Measurements from ENCODE around the gene TSPAN9. TPM values are rescaled to one million over a fixed set of nuclear protein-coding genes. Genes with fewer than 3 reads are reported as not detected.

TSPAN9 gene
- total RNA-seq, 1 donor from 2014 or later, result 30.4 TPM

DNA sequence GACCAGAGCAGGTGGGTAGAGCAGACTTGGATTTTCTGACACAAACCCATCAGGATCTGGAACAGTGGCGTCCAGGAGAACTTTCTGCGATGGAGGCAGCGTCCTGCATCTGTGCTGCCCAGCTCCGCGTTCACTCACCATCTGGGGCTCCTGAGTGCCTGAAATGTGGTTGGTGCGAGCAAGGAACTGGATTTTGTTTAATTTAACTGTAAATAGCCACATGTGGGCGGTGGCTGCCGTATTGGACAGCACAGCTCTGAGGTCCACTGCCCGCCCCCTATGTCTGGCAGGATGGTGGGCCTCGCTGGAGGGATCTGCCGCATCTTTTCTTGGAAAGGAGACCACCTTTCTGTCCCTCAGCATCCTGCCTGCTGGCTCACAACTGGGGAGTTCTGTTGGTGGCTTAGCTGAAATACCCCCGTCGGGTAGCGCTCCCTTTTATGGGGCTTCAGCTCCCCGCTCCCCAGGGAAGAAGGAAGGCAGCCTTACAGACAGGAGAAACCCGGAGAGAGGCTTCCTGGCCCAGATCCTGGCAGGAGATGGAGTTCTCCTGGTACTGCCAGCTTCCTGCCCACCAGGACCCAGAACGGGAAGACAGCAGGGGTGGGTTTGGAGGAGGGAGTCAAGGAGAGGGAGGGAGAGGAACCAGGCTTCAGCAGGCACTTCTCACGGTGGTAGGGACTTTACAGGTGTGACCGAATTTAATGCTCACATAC, 228.9 kb downstream of the TSPAN9 start:
- TF ChIP-seq, protein P1, sequence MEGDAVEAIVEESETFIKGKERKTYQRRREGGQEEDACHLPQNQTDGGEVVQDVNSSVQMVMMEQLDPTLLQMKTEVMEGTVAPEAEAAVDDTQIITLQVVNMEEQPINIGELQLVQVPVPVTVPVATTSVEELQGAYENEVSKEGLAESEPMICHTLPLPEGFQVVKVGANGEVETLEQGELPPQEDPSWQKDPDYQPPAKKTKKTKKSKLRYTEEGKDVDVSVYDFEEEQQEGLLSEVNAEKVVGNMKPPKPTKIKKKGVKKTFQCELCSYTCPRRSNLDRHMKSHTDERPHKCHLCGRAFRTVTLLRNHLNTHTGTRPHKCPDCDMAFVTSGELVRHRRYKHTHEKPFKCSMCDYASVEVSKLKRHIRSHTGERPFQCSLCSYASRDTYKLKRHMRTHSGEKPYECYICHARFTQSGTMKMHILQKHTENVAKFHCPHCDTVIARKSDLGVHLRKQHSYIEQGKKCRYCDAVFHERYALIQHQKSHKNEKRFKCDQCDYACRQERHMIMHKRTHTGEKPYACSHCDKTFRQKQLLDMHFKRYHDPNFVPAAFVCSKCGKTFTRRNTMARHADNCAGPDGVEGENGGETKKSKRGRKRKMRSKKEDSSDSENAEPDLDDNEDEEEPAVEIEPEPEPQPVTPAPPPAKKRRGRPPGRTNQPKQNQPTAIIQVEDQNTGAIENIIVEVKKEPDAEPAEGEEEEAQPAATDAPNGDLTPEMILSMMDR (IDR thresholded peaks at IDR 0.05; ENCODE audit: unreplicated experiment), result no peak
- DNase-seq (ENCODE audit: low spot score, unreplicated experiment), result no peak
- H3K4me3 Mint-ChIP-seq (ENCODE audit: low read depth), result no peak overlapping the region
- peaks cover 51% of the 10 kb centered on the region for H3K27me3 Mint-ChIP-seq
- no peak overlapping the region for H3K27ac Mint-ChIP-seq
- no peaks in the 10 kb centered on the region for H3K9me3 Mint-ChIP-seq (ENCODE audit: low read depth)
- H3K4me1 Mint-ChIP-seq (ENCODE audit: low read depth), result peaks cover 2% of the 10 kb centered on the region
- H3K36me3 Mint-ChIP-seq (ENCODE audit: insufficient read depth), result no peaks in the 10 kb centered on the region

DNA sequence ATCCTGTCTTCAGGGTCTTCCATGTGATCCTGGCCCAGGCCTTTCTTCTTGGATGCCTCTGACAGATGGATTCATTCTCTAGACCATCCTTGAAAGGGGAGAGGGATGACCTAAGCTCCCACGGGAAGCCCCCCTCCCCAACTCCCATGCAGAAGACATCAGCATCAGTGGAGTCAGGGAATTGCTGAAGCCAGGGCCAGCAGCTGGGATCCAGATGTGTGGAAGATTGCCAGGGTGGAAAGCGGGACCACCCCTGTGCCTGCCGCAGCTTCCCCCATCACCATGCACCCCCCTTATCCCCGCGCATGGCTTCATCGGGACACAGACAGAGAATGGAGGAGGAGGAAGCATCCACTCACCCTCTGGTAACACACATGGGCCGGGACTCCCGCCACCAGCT, 230.2 kb downstream of the TSPAN9 start:
- Mint-ChIP-seq H3K36me3 (ENCODE audit: insufficient read depth) (no peaks in the 10 kb centered on the region), H3K4me3 (ENCODE audit: low read depth) (no peak overlapping the region), H3K27ac (no peak overlapping the region), H3K27me3 (peaks cover 58% of the 10 kb centered on the region), H3K9me3 (ENCODE audit: low read depth) (no peaks in the 10 kb centered on the region), H3K4me1 (ENCODE audit: low read depth) (peaks cover 2% of the 10 kb centered on the region)
- TF ChIP-seq, protein P1 (IDR thresholded peaks at IDR 0.05; ENCODE audit: unreplicated experiment), result no peak
- DNase-seq (ENCODE audit: low spot score, unreplicated experiment), result no peak

DNA sequence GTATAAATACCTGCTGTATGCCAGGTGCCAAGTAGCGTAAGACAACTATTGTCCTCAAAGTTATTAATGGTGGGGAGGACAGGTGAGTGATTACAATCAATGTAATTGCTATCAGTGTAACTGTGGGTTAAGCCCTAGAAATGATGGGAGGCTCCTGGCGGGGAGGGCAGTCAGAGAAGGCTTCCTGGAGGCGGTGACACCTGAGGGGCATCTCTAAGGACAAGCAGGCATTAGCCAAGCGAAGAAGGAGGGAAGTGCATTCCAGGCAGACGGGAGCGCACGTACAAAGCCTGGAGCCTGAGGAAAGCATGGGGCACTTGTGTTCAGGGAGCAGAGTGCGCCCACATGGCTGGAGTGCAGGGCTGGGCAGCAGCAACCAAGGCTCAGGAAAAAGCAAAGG, 230.9 kb downstream of the TSPAN9 start:
- no peak overlapping the region for H3K4me3 Mint-ChIP-seq (ENCODE audit: low read depth)
- no peaks in the 10 kb centered on the region for H3K36me3 Mint-ChIP-seq (ENCODE audit: insufficient read depth)
- DNase-seq (ENCODE audit: low spot score, unreplicated experiment), result no peak
- no peak overlapping the region for H3K27ac Mint-ChIP-seq
- H3K27me3 Mint-ChIP-seq, result peaks cover 51% of the 10 kb centered on the region
- TF ChIP-seq, protein P1 (IDR thresholded peaks at IDR 0.05; ENCODE audit: unreplicated experiment), result no peak
- H3K9me3 Mint-ChIP-seq (ENCODE audit: low read depth), result no peaks in the 10 kb centered on the region
- peaks cover 2% of the 10 kb centered on the region for H3K4me1 Mint-ChIP-seq (ENCODE audit: low read depth)

DNA sequence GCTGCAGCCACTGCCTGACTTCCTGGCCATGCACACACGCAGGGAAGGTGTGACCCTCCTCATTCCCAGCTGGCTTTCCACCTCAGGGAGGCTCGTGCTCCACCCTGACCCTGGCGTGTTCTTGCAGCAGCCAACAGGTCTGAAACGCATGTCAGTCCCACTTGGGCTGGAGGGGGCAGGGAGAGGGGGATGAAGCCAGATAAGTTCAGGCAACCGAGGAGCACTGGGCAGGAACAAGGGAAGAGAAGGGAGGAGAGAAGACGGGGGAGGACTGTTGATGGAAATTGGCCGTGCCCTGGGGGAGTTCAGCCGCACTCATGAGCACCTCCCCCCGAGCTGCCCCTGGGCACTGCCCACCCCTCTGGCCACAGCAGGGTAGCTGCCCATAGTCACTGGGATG, 231.4 kb downstream of the TSPAN9 start:
- H3K4me3 Mint-ChIP-seq (ENCODE audit: low read depth), result no peak overlapping the region

DNA sequence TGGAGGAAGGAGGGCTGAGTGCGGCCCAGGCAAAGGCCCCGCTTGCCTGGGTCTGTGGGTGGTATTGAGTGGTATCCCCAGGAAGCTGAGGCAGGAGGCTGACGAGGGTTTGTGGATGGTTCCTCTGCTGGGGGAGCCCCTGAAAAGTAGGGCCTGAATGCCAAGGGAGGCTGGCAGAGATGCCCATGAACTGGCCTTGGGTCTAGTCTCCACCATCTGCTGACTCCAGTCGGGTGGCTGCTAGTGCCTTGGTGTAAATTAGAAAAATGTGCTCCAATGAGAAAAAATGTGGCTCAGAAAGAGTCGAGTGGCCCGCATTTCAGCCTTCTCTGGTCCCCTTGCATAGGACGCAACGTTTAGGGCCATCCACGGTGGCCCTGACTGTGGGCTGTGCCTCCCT, 232.6 kb downstream of the TSPAN9 start:
- no peaks in the 10 kb centered on the region for H3K36me3 Mint-ChIP-seq (ENCODE audit: insufficient read depth)
- no peak overlapping the region for H3K4me3 Mint-ChIP-seq (ENCODE audit: low read depth)
- TF ChIP-seq, protein P1 (IDR thresholded peaks at IDR 0.05; ENCODE audit: unreplicated experiment), result no peak
- H3K27me3 Mint-ChIP-seq, result peaks cover 48% of the 10 kb centered on the region
- H3K9me3 Mint-ChIP-seq (ENCODE audit: low read depth), result no peaks in the 10 kb centered on the region
- H3K4me1 Mint-ChIP-seq (ENCODE audit: low read depth), result peaks cover under 1% of the 10 kb centered on the region
- DNase-seq (ENCODE audit: low spot score, unreplicated experiment), result no peak
- H3K27ac Mint-ChIP-seq, result no peak overlapping the region

More for the DNA sequence above, 231.4 kb downstream of the TSPAN9 start:
- TF ChIP-seq, protein P1 (IDR thresholded peaks at IDR 0.05; ENCODE audit: unreplicated experiment), result no peak
- Mint-ChIP-seq H3K4me1 (ENCODE audit: low read depth) (peaks cover 2% of the 10 kb centered on the region), H3K9me3 (ENCODE audit: low read depth) (no peaks in the 10 kb centered on the region), H3K27me3 (peaks cover 51% of the 10 kb centered on the region), H3K27ac (no peak overlapping the region), H3K36me3 (ENCODE audit: insufficient read depth) (no peaks in the 10 kb centered on the region)
- DNase-seq (ENCODE audit: low spot score, unreplicated experiment), result no peak
